Measurements from ENCODE around the gene DPH6.

DNA sequence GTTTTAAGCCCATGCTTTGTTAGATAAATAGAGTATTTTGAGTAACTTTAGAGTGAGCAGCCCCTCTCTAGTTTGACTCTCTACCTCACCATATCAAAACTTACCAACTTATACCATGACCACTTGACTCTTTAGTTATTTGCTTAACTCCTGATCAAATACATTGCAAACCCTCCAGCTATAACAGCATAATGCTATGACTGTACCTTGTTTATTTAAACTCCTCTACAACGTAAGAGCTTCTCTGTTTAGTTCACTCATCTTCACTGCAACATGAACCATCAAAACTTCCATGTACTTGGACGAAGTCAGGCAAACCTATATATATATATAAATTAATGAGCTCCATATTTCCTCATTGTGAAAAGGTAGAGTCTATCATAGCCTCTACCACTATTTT lies 218.2 kb downstream of the DPH6 start:
- TF ChIP-seq, protein P1, sequence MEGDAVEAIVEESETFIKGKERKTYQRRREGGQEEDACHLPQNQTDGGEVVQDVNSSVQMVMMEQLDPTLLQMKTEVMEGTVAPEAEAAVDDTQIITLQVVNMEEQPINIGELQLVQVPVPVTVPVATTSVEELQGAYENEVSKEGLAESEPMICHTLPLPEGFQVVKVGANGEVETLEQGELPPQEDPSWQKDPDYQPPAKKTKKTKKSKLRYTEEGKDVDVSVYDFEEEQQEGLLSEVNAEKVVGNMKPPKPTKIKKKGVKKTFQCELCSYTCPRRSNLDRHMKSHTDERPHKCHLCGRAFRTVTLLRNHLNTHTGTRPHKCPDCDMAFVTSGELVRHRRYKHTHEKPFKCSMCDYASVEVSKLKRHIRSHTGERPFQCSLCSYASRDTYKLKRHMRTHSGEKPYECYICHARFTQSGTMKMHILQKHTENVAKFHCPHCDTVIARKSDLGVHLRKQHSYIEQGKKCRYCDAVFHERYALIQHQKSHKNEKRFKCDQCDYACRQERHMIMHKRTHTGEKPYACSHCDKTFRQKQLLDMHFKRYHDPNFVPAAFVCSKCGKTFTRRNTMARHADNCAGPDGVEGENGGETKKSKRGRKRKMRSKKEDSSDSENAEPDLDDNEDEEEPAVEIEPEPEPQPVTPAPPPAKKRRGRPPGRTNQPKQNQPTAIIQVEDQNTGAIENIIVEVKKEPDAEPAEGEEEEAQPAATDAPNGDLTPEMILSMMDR (IDR thresholded peaks at IDR 0.05; ENCODE audit: low read depth, low read length, missing input control): no peak
- TF ChIP-seq, protein P2, sequence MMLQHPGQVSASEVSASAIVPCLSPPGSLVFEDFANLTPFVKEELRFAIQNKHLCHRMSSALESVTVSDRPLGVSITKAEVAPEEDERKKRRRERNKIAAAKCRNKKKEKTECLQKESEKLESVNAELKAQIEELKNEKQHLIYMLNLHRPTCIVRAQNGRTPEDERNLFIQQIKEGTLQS (IDR thresholded peaks at IDR 0.05): no peak
- TF ChIP-seq TAF1 (conservative IDR thresholded peaks at IDR 0.05) (no peak), RAD21 (IDR thresholded peaks at IDR 0.05) (no peak), FOXA1 (IDR thresholded peaks at IDR 0.05) (no peak)
